NOMO-1 treated with DMSO at 0.1 percent for 48 hours (cell line): Measurements from ENCODE around the gene SLC47A2.
"Not testable (repeated sequence)": the region's sequence is repeated elsewhere in the genome, so short reads cannot be mapped to it uniquely, and the experiment has no call there.

Experiments
- DNase-seq: peaks from one replicate; lab custom pipeline; 2025; ENCODE audit not compliant: unreplicated experiment; lab: John Stamatoyannopoulos, UW

SLC47A2 gene

GRCh38 chr17:19716108-19717030 lies at the start of gene SLC47A2:
Gene SLC47A2 (minus strand): TSS chr17:19716584. CDS start chr17:19716555, 29 bp downstream.
- DNase-seq: no peak

GRCh38 chr17:19766016-19766415 lies 49.6 kb upstream of the SLC47A2 start:
- no peak for DNase-seq

GRCh38 chr17:19763991-19764390 lies 47.6 kb upstream of the SLC47A2 start:
- DNase-seq: not testable (repeated sequence)

GRCh38 chr17:19763416-19763815 lies 47.0 kb upstream of the SLC47A2 start:
- DNase-seq: no peak

GRCh38 chr17:19762515-19762961 lies 46.2 kb upstream of the SLC47A2 start:
- DNase-seq: peak; percentile 63

GRCh38 chr17:19760746-19761145 lies 44.4 kb upstream of the SLC47A2 start:
- DNase-seq: no peak

GRCh38 chr17:19759568-19760549 lies 43.5 kb upstream of the SLC47A2 start:
- DNase-seq: no peak

- no peak for DNase-seq
Observed at GRCh38 chr17:19757536-19758180, 41.3 kb upstream of the SLC47A2 start.

- no peak for DNase-seq
Observed at GRCh38 chr17:19756546-19756945, 40.2 kb upstream of the SLC47A2 start.

GRCh38 chr17:19755821-19756510 lies 39.6 kb upstream of the SLC47A2 start:
- no peak for DNase-seq

GRCh38 chr17:19755392-19755791 lies 39.0 kb upstream of the SLC47A2 start:
- DNase-seq: no peak

GRCh38 chr17:19753661-19754463 lies 37.5 kb upstream of the SLC47A2 start:
- no peak for DNase-seq

- peak; percentile 71 for DNase-seq
Observed at GRCh38 chr17:19753051-19753509, 36.7 kb upstream of the SLC47A2 start.

- DNase-seq: no peak
Observed at GRCh38 chr17:19752216-19753050, 36.0 kb upstream of the SLC47A2 start.

GRCh38 chr17:19750835-19751234 lies 34.5 kb upstream of the SLC47A2 start:
- DNase-seq: no peak

GRCh38 chr17:19750020-19750572 lies 33.7 kb upstream of the SLC47A2 start:
- no peak for DNase-seq

GRCh38 chr17:19748807-19749193 lies 32.4 kb upstream of the SLC47A2 start:
- no peak for DNase-seq
